GM18861 (cell line): ENCODE measurements around the gene JAKMIP2.

Experiments used
- ATAC-seq: cut with Tn5 transposase; IDR thresholded peaks from one replicate; pipeline ENCODE4 v1.9.1; 2021; ENCODE audit not compliant: unreplicated experiment

Gene JAKMIP2

GRCh38 chr5:147789820-147790219 lies 7.3 kb upstream of the JAKMIP2 start:
- ATAC-seq, result no peak

DNA sequence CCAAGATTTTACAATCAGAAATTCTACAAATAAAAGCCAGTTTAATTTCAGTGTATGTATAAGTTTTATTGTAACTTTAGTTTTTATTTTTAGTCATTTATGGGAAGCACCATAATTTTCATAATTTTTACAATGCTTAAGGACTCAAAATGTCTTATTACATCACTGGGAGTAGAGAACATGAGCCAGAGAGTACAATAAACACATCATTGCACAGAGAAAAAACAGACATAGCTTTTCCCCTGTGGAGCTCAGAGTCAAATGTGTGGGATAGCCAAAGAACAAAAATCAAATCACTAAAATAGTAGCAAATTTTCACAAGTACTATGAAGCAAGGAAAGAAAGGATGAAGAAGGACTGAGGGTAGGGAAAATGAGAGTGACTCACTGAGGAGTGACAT lies 5.5 kb upstream of the JAKMIP2 start:
- no peak for ATAC-seq

GRCh38 chr5:147786142-147786541 lies 3.6 kb upstream of the JAKMIP2 start:
- no peak for ATAC-seq

DNA sequence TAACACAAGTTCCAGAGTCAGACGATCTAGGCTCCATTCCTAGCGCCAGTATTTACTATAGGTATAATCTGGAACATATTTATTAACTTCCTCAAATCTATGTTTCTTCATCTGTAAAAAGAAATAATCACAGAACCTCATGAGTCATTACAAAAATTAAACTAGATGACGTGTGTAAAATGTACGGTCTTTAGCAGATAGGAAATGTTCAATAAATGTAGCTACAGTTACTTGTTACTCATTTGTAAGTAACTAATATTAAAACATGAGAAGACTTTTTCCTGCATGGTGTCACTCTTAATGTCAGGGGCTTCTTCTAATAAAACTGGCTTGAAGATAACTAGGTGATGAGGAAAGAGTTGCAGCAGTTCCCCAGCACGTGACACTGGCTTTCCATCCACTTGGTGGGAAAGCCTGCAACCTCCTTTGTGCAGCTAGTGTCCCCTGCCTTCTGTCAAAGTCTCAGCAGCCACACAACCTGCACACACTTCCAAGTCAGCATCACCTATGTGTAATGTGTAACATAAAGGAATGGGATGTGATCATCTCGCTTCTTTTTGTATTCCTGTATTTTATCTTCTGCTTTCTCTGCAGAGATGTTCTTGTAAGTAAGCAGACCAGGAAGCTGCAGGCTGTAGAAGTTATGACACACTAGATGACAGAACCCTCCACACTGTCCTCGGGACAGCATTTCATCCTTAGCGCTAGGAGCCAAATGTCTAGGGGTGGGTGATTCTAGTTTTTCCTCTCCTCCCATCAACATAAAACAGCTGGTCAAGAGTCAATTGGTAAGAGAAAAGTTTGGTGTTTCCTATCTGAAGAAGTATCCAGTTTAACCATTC lies 1.8 kb upstream of the JAKMIP2 start:
- ATAC-seq, result no peak

- ATAC-seq, result no peak
Observed at GRCh38 chr5:147780924-147781573, 1.5 kb downstream of the JAKMIP2 start.

DNA sequence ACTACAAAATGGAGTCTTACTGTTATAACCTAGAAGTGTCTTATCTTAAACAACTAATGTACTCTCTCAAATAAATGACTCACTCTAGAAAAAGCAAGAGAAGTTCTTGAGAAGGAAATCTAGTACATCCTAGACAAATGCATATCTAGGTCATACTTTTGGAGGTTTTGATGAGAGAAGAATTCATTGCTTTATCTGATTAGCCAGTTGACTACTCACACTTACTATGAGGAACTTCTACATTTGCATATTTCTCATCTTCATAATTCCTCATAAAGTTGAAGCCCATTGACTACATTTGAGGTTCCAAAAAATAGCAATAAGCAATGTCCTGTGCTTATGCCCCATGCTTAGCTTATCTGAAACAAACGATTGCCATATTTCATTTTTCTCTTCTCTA lies 2.8 kb downstream of the JAKMIP2 start:
- no peak for ATAC-seq

- ATAC-seq, result no peak
Observed at GRCh38 chr5:147776989-147777388, 5.5 kb downstream of the JAKMIP2 start.

- ATAC-seq, result no peak
Observed at GRCh38 chr5:147773587-147773986, 8.9 kb downstream of the JAKMIP2 start.

GRCh38 chr5:147773139-147773538 lies 9.4 kb downstream of the JAKMIP2 start:
- ATAC-seq, result no peak

GRCh38 chr5:147767048-147767447 lies 15.5 kb downstream of the JAKMIP2 start:
- no peak for ATAC-seq

DNA sequence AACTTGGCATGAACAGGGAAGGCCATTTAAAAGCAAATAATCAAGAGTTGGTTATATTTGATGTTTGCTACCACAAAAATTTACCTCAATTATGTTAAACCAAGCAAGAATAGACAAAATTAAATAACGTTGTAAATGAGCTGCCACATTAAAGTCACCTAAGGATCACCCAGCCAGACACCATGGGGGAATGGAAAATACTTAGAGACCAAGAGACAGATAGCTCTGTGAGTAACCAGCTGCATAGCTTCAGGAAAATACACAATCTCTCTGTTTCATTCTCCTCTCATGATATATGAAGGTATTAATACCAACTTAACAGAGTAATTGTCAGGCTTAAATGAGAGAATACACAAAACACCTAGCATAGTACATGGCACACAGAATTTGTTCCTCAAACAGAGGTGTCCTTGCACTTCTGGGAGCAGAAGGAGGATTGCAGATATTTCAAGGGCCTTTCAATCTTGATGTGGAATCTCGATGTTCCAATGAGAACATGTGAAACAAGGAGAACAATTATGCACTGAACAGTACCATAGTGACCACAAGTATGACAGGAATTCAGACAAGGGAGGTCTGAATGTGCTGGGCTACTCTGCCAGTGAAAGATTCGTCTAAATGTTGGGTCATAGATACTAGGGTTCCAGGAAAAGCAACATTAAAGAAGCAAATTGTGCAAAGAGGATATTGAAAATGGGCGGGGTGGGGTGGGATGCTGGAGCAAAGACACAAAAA lies 18.6 kb downstream of the JAKMIP2 start:
- no peak for ATAC-seq

- no peak for ATAC-seq
Observed at GRCh38 chr5:147760086-147760875, 22.2 kb downstream of the JAKMIP2 start.

DNA sequence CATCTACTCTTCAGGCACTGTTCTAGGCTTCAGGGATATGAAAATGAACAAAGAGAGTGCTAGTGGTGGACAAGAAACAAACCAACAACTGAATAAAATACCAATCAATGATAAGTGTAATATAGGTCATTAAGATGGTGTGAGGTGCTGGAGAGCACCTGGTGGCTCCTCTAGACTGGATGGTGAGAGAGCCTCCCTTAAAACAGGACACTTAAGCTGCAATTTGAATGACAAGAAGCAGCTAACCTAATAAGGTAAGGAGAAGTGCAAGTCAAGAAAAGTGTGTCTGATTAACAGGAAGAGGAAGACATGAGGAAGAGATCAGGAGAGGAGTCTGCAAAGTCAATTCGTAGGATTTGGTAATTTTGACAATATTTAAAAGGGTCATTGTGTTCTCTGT lies 23.1 kb downstream of the JAKMIP2 start:
- no peak for ATAC-seq

GRCh38 chr5:147756566-147756965 lies 26.0 kb downstream of the JAKMIP2 start:
- ATAC-seq, result no peak

GRCh38 chr5:147754372-147755122 lies 28.0 kb downstream of the JAKMIP2 start:
- ATAC-seq, result no peak

DNA sequence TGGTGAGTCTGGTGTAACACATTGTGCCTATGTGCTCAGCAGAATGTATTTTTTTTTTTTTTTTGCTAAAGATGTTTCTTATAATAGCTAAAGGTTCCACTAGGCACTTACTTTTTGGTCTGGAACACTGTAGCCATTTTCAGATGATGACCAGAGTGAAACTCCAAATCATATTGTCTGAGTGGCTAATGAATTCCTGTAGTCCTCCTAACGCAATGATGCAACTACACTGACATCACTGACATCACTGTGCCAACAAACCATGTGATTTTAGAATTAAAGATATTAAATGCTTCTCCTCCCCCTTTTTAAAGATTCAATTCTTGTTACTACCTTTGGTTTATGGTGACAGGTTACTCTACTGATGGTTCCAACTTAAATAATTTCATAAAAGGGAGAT lies 28.8 kb downstream of the JAKMIP2 start:
- no peak for ATAC-seq

GRCh38 chr5:147752666-147753290 lies 29.8 kb downstream of the JAKMIP2 start:
- no peak for ATAC-seq

- no peak for ATAC-seq
Observed at GRCh38 chr5:147752033-147752432, 30.5 kb downstream of the JAKMIP2 start.

GRCh38 chr5:147751156-147751830 lies 31.2 kb downstream of the JAKMIP2 start:
- no peak for ATAC-seq
